BJ (cell line): ENCODE measurements around the gene INPP5D. TPM values are rescaled to one million over a fixed set of nuclear protein-coding genes. Genes with fewer than 3 reads are reported as not detected.

Source experiments
- CTCF ChIA-PET: fragments of 350-600 bp; formaldehyde crosslinking; extraction: SDS; loops from one replicate; lab custom pipeline; 2021; ENCODE audit warnings: antibody characterized with exemption, inconsistent platforms; lab: Yijun Ruan, JAX
- POLR2A ChIA-PET: fragments of 300-600 bp; sonication (Branson Sonifier 250); formaldehyde crosslinking; extraction: SDS; loops from one replicate; lab custom pipeline; 2021; ENCODE audit warnings: antibody characterized with exemption; lab: Charles Lee
- DNase-seq: peaks from one replicate; pipeline ENCODE4 v3.0.0-alpha.2; 2011; ENCODE audit warnings: low read depth
- H3K27me3 ChIP-seq: 2 replicates; pipeline ENCODE4 v1.6.0; 2011; ENCODE audit warnings: low read length; ENCODE audit not compliant: control insufficient read depth, insufficient read depth
- H3K36me3 ChIP-seq: 2 replicates; pipeline ENCODE4 v1.5.1; 2011; ENCODE audit warnings: low read length; ENCODE audit not compliant: control insufficient read depth, insufficient read depth
- H3K4me3 ChIP-seq: 2 replicates; pipeline ENCODE4 v1.5.1; 2011; ENCODE audit warnings: low read depth, mild to moderate bottlenecking, control low read depth, low read length
- polyA plus RNA-seq: library from polyadenylated mRNA; depleted of rRNA; stranded (reverse); fragments of >200 nt; gene quantifications from 2 replicates; pipeline ENCODE4 v1.2.3, GENCODE V29; 2011
- TF ChIP-seq, protein P1 (sequence below): IDR thresholded peaks from 2 replicates; pipeline ENCODE4 v1.5.1; 2011; ENCODE audit warnings: low read depth, mild to moderate bottlenecking, control low read depth, inconsistent platforms, low read length, moderate library complexity; ENCODE audit not compliant: insufficient read depth

INPP5D gene
- polyA plus RNA-seq, 1 experiment = 0.38 TPM

DNA sequence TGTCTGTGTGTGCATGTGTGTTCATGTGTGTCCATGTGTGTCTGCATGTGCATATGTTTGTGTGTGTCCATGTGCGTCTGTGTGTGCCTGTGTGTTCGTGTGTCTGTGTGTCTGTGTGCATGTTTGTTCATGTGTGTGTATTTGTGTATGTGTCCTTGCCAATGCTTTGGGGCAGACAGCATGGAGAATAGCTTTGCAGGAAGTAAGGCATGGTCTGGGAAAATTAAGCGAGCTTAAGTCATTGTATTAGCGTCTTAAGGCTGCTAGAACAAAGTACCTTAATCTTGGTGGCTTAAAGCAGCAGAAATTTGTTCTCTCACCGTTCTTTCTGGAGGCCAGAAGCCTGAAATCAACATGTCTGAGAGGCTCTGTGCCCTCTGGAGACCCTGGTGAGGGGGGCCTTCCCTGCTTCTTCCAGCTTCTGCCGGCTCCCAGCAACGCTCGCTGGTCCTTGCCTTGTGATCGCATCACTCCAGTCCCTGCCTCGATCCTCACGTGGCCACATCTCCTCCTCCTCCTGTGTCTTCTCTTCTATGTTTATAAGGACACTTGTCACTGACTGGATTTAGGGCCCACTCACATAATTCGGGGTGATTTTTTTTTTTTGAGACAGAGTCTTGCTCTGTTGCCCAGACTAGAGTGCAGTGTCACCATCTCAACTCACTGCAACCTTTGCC lies 23.8 kb upstream of the INPP5D start:
- no peaks in the 10 kb centered on the region for H3K36me3 ChIP-seq
- no peak for DNase-seq
- H3K27me3 ChIP-seq = peaks cover 1% of the 10 kb centered on the region; the same call in 1 of the 2 replicates
- CTCF ChIA-PET = interaction anchor here (10.7 kb wide), 1 partner anchor 17 kb away, joined by 74 read pairs; no protein-coding TSS in a partner anchor
- POLR2A ChIA-PET = no interaction called here
- H3K4me3 ChIP-seq = no peak overlapping the region
- TF ChIP-seq, protein P1, sequence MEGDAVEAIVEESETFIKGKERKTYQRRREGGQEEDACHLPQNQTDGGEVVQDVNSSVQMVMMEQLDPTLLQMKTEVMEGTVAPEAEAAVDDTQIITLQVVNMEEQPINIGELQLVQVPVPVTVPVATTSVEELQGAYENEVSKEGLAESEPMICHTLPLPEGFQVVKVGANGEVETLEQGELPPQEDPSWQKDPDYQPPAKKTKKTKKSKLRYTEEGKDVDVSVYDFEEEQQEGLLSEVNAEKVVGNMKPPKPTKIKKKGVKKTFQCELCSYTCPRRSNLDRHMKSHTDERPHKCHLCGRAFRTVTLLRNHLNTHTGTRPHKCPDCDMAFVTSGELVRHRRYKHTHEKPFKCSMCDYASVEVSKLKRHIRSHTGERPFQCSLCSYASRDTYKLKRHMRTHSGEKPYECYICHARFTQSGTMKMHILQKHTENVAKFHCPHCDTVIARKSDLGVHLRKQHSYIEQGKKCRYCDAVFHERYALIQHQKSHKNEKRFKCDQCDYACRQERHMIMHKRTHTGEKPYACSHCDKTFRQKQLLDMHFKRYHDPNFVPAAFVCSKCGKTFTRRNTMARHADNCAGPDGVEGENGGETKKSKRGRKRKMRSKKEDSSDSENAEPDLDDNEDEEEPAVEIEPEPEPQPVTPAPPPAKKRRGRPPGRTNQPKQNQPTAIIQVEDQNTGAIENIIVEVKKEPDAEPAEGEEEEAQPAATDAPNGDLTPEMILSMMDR = no peak

DNA sequence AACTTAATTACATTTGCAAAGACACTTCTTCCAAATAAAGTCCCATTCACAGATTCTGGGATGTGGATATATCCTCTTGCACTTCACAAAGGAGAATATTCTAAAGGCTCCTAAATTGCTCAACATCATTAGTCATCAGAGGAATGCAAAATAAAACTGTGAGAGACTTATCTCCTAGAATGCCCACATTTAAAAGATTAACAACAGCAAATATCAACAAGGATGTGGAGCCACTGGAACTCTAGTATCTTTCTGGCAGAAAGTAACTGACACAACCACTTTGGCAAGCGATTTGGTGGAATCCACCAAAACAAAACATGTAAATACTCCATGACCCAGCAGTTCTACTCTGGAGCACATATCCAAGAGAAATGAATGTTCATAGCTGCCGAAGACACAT lies 23.1 kb upstream of the INPP5D start:
- H3K4me3 ChIP-seq = no peak overlapping the region
- POLR2A ChIA-PET = no interaction called here
- CTCF ChIA-PET = interaction anchor here (10.7 kb wide), 1 partner anchor 16 kb away, joined by 74 read pairs; no protein-coding TSS in a partner anchor
- DNase-seq = no peak
- no peaks in the 10 kb centered on the region for H3K36me3 ChIP-seq
- TF ChIP-seq, protein P1 = no peak
- peaks cover 3% of the 10 kb centered on the region; the same call in 1 of the 2 replicates for H3K27me3 ChIP-seq

DNA sequence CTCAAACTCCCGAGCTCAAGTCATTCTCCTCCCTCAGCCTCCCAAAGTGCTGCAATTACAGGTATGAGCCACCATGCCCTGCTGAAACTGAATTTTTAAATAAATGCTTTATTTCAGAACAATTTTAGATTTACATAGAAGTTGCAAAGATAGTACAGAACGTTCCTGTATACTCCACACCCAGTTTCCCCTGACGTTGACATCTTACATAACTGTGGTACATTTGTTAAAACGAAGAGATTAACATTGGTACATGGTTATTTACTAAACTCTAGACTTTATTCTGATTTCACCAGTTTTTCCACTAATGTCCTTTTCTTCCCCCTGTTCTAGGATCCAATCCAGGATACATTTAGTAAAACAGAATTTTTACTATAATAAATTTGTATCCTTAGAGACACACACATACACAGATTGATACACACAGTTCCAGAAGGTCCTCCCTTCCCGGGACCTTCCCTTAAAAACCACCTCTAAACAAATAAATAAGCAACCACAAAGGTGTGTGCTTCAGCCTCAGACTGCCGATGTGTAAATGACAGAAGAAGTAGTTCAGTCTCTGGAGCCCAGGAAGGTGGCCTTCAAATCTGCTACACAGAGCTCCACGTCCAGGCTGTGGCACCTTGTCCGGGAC lies 20.8 kb upstream of the INPP5D start:
- ChIA-PET CTCF (interaction anchor here (10.7 kb wide), 1 partner anchor 14 kb away, joined by 74 read pairs; no protein-coding TSS in a partner anchor), POLR2A (no interaction called here)
- no peak for DNase-seq
- H3K36me3 ChIP-seq = no peaks in the 10 kb centered on the region
- no peak overlapping the region for H3K4me3 ChIP-seq
- peaks cover 8% of the 10 kb centered on the region for H3K27me3 ChIP-seq
- TF ChIP-seq, protein P1 = no peak

DNA sequence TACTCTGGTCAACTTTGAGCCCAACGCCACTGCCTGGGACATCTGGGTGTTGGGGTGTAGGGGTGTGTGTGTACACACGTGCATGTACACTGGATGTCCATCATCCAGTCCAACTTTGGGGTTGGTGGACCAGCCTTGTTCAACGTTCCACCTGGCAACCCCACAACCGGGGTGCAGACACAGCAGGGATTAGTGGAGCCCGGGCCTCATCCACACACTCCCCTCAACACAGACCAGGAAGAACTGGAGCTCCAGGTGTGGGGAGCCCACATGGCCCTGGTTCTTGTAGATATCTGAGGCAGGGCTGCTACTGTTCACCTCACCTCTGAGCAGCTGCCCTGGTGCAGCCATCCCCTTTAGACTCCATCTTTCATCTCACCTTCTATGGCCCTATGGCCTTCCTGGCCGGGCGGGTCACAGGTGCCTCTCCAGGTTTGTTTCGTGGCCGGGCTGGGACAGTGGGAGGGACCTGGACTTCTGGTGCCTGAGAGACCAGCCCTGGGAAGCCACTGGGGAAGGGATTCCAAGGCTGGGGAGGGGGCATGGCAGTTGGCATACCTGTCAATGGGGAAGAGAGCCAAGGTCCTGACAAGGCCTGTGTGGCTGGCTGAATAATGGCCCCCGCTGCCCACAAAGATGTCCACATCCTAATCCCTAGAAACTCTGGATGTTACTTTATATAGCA lies 20.2 kb upstream of the INPP5D start:
- no peak for DNase-seq
- Histone ChIP-seq H3K4me3 (no peak overlapping the region), H3K36me3 (no peaks in the 10 kb centered on the region), H3K27me3 (peaks cover 8% of the 10 kb centered on the region)
- TF ChIP-seq, protein P1 = no peak
- CTCF ChIA-PET = interaction anchor here (10.7 kb wide), 1 partner anchor 13 kb away, joined by 74 read pairs; no protein-coding TSS in a partner anchor
- POLR2A ChIA-PET = no interaction called here

DNA sequence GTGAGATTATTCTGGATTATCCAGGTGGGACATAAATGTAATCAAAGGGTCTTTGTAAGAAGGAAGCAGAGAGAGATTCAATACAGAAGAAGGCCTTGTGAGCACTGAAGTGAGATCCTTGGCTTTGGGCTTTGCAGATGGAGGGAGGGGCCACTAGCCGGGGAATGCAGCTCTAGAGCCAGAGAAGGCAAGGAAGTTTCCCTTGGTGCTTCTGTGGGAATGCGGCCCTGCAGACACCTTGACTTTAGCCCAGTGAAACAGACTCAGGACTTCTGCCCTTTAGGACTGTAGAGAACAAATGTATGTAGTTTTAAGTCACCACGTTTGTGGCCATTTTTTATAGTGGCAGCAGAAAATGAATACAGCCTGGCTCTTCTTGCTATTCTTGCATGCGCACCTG lies 19.6 kb upstream of the INPP5D start:
- H3K27me3 ChIP-seq = peaks cover 8% of the 10 kb centered on the region
- DNase-seq = no peak
- CTCF ChIA-PET = interaction anchor here (10.7 kb wide), 1 partner anchor 12 kb away, joined by 74 read pairs; no protein-coding TSS in a partner anchor

More for the DNA sequence above, 19.6 kb upstream of the INPP5D start:
- TF ChIP-seq, protein P1 = no peak
- Histone ChIP-seq H3K4me3 (no peak overlapping the region), H3K36me3 (no peaks in the 10 kb centered on the region)
- POLR2A ChIA-PET = no interaction called here
